ENCODE data around the gene FOXN1.
A peak's percentile ranks its signal among the peaks of the same experiment; 100 is the strongest.

The FOXN1 gene

GRCh38 chr17:28537219-28537610 is 31.1 kb downstream of the FOXN1 start:
- H3K27ac ChIP-seq: peak overlapping the region; percentile 47; the same call in 1 of the 2 replicates
- TF ChIP-seq CTCF (conservative IDR thresholded peaks at IDR 0.05): no peak

- H3K27ac ChIP-seq: no peak overlapping the region
- TF ChIP-seq CTCF (conservative IDR thresholded peaks at IDR 0.05): no peak
These were observed 32.2 kb downstream of the FOXN1 start for GRCh38 chr17:28538296-28538895.

GRCh38 chr17:28540231-28540630 is 34.1 kb downstream of the FOXN1 start:
- TF ChIP-seq CTCF (conservative IDR thresholded peaks at IDR 0.05): no peak

GRCh38 chr17:28541439-28541838 is 35.3 kb downstream of the FOXN1 start:
- TF ChIP-seq CTCF (conservative IDR thresholded peaks at IDR 0.05): no peak
- H3K27ac ChIP-seq: no peak overlapping the region

More at GRCh38 chr17:28540231-28540630, 34.1 kb downstream of the FOXN1 start:
- H3K27ac ChIP-seq: peak overlapping the region; percentile 40

GRCh38 chr17:28544402-28545140 is 38.4 kb downstream of the FOXN1 start:
- no peak overlapping the region for H3K27ac ChIP-seq
- TF ChIP-seq CTCF (conservative IDR thresholded peaks at IDR 0.05): no peak

- TF ChIP-seq CTCF (conservative IDR thresholded peaks at IDR 0.05): no peak
- no peak overlapping the region for H3K27ac ChIP-seq
These were observed 39.0 kb downstream of the FOXN1 start for GRCh38 chr17:28545141-28545503.

GRCh38 chr17:28545787-28546415 is 39.8 kb downstream of the FOXN1 start:
- H3K27ac ChIP-seq: no peak overlapping the region
- TF ChIP-seq CTCF (conservative IDR thresholded peaks at IDR 0.05): no peak
